SK-N-MC (cell line): Measurements from ENCODE around the gene PHETA1.
"Not testable (repeated sequence)": the region's sequence is repeated elsewhere in the genome, so short reads cannot be mapped to it uniquely, and the experiment has no call there.

Source experiments
- EZH2 ChIP-seq: fragments of 200-600 bp; sonication (generic); IDR thresholded peaks from one replicate; pipeline ENCODE4 v1.6.1; 2017; ENCODE audit warnings: antibody characterized with exemption
- FOXP2 ChIP-seq: optimal IDR thresholded peaks from 2 replicates; pipeline ENCODE3; 2011; ENCODE audit warnings: mild to moderate bottlenecking, moderate library complexity; ENCODE audit not compliant: insufficient read depth; ENCODE audit errors: extremely low read length, control extremely low read depth
- POLR2AphosphoS5 ChIP-seq: IDR thresholded peaks from 2 replicates; pipeline ENCODE4 v1.6.1; 2012; ENCODE audit warnings: mild to moderate bottlenecking, low read depth, low read length, borderline replicate concordance

GRCh38 chr12:111402490-111402824 lies 33.6 kb upstream of the PHETA1 start:
- not testable (repeated sequence) for TF ChIP-seq EZH2, POLR2AphosphoS5, FOXP2
